HG02870 (cell line): ENCODE data around the gene UBA1.

ENCODE experiments used
- ATAC-seq: cut with Tn5 transposase; IDR thresholded peaks from one replicate; pipeline ENCODE4 v1.9.1; 2021; ENCODE audit warnings: mild to moderate bottlenecking, moderate library complexity; ENCODE audit not compliant: unreplicated experiment

Gene UBA1

DNA sequence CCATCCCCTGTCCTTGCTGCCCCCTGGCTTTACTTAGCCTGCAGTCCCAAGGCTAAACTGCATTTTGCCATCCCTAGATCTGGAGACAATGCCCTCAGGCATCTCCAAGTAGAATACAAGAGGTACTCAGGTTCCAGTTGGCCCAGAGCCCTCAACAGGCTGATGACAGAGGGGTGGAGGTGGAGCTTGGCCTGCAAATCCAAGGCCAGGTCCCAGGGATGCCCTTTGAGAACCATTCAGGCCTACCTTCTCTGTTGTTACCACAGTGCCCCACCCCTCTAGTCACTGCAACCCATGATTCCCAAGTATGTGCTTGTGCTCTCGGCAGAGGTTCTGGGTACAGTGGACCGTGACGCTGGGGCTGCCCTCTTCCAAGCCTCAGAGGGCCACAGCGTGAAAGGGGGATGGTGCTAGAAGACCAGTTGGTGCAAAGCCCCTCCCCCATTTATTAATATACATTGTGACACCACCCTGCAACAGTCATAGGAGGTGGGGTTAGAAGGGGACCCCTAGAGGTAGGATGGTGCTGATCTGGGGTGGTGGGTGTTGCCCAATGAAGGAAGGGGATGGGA lies 6.4 kb upstream of the UBA1 start:
- no peak for ATAC-seq

DNA sequence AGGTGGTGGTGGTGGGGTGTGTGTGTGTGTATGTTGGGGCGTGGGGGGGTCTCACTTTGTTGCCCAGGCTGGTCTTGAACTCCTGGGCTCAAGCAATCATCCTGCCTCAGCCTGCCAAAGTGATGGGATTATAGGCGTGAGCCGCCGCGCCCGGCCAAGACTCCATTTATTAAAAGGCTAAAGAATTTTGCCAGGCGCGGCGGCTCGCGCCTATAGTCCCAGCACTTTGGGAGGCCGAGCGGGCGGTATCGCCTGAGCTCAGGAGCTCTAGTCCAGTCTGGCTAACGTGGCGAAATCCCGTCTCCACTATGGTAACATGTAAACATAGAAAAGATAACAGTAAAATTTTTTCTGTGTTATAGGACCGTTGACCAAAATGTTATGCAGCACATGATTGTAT lies 3.7 kb upstream of the UBA1 start:
- no peak for ATAC-seq

DNA sequence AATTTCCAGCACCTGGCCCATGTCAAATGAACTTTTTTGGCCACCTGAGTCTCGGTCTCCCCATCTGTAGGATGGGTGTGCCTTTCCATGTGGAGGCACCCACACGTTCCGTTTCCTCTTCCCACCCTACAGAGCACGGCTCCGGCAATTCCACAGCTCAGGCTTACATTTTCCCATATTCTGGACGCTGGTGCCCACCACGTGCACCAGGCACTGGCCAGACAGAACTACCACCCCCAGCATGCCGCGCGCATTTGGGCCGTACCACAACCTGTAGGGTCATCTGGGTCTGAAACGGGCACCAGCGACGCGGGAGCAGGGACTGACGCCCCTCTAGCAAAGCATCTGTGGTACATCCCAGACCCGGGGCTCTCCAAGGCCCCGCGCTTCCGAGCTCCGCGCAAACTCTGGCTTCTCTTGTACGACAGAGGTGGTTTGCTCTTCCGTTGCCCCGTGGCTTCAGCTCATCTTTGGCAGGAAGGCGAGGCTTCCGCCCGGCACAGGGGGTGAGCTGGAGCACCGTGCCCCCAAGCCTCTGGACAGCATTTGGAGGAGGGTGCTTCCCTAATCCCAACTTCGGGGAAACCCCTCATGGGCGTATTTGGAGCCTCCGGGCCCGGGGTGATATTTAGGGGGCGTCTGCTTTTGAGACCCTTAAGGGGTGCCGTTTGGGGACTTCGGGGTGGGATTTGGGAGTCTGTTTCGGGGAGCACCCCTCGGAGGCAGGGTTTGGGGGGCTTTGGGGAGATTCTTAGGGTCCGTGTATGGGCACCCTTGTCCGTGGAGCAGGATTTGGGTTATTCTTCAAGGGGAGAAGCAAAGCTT lies 3.0 kb upstream of the UBA1 start:
- ATAC-seq: peak; percentile 43

DNA sequence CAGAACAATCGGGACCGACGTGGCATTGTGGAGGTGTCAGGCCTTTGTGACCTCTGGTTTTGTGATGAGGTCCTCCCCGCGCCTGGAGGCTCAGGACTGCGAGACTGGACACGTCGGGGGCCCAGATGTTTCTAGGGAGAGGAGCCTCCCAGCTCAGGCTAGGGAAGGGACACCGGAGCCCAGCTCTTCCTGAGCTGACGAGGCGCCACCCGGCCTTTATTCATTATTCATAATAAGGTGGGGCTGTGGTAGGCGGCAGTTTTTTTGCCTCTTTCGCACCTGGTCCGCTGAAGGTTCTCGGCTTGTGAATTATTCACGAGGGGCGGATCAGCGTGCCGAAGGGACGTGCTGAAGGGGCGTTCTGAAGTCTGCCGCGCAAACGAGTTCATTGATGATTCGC lies 2.3 kb upstream of the UBA1 start:
- ATAC-seq: no peak

DNA sequence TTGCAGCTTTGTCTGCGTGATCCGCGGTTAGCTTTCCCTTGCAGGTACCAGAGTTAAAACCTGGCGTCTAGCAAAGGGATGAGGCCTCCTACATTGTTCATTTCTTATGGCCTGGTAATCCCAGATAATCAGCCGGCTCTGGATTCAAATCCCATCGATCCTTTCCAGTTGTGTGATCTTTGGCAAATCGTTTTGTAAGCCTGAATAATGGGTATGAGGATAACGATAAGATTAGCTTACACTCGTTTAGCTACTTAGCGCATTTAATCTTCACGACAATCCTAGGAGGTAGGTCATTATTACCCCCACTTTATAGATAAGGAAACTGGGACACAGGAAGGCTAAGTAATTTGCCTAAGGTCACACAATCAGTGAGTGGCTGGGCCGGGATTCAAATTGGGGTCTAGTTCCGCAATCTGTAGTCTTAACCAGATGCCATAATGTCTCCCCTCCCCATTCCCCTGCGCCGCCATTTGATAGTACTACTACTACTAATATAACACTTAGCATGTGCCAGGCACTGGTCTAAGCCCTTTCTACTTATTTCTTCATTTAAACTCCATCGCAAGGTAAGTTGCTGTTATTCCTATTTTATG lies 1.7 kb upstream of the UBA1 start:
- no peak for ATAC-seq

DNA sequence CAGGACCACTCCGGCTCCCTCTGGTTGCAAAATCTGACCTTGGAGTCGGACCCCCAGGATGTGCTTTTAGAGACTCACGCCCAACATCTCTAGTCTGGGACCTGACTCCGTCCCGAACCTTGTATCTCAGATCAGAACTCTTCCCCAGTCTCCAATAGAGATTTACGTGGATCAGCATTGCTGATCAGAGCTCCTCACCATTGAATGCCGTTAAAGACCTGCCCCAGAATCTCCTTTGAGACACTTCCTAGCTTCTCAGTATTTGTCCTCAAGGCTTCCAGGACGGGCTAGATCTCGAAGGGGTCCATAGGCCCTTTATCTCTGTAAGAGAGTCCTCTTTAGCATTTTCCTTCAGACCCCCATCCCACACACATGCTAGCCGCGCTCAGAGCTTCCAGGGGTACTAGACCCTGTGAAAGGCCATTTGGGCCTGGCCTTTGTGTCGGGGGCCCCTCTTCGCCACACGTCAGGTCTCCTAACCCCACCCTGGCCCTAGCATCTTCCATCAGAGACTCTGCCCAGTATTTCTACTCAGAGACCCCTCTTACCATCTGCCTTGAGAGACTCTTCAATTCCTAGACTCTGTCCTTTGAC lies 662 bp downstream of the UBA1 start:
- ATAC-seq: no peak

DNA sequence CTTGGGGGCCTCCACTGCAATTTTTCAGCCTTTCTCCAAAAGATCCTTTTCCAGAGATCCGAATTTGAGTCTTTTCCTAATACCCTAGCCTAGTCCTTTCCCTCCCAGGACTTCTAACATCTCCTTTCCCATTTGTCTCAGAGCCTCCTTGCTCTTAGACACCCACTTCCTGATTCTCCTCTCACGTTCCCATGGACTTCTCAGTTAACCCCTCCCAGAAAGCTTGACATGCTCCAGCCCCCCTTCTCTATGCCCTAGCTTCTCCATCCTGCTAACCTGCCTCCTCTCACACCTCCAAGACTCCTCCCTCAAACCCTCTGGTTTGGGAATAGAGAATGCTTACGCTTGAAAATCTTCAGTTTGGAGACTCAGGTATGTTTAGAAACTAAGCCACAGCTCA lies 2.5 kb downstream of the UBA1 start:
- no peak for ATAC-seq

DNA sequence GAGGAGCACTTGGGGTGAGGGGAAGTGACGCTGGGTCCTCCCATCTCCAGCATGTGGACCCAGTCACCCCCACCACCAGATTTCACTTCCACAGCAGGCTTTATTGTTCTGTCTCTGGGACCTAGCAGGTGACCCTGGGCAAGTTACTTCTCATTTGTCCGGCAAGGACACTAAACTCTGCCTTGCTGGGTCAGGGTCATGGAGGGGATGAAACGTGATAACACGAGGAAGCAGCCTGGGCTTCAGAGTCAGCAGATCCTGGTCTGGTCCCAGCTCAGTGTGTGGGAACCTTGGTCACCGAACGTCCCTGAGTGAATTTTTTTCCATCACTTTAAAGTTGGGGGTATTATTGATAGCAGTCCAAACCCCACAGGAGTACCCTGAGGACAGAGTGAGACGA lies 3.9 kb downstream of the UBA1 start:
- ATAC-seq: no peak

DNA sequence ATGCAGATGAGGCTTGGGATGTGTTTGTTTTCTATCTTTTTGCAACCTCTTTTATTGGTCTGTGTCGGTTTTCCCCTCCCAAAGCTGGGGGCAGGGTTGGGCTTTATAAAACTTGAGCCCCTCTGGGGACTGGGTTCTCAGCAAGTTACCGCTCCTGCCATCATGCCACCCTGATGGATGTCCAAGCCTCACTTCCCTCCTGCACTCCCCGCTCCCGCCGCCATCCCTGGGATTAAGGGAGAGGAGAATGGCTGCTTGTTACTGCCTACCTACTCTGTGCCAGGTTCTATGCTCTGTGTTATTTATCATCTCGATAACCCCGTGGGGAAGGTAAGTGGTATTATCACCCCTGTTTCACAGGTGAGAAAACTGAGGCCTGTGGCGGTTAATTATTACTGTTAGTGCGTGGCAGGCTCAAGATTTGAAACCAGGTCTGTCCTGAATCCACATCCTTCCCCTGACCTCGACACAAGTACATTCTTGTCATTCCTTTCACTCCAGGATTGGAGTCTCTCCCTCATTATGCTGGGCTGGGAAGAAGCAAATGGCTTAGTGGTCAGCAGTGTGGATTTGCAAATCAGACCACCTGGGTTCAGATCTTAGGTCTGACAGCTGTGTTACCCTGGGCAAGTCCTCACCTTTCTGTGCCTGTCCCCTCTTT lies 4.5 kb downstream of the UBA1 start:
- ATAC-seq: no peak

DNA sequence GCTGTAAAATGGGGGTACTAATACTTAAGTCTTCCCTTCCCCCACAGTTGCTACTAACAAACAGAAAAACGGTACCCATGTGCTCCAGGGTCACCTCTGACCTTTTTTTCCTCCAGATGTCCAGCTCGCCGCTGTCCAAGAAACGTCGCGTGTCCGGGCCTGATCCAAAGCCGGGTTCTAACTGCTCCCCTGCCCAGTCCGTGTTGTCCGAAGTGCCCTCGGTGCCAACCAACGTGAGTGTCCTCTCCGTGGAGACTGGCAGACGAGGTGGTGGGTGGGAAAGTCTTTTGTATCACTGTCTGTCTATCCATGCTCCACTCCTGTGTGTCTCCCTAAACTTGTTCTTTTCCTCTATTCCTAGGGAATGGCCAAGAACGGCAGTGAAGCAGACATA lies 5.1 kb downstream of the UBA1 start:
- ATAC-seq: no peak

DNA sequence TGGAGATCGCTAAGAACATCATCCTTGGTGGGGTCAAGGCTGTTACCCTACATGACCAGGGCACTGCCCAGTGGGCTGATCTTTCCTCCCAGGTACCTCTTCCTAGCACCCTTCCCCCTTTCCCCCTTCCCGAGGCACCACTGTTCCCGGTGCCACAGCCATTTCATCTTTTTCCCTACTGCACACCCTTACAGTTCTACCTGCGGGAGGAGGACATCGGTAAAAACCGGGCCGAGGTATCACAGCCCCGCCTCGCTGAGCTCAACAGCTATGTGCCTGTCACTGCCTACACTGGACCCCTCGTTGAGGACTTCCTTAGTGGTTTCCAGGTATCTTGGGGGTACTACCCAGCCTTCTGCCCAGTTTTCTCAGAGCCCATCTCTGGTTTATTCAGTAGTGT lies 5.7 kb downstream of the UBA1 start:
- ATAC-seq: no peak

DNA sequence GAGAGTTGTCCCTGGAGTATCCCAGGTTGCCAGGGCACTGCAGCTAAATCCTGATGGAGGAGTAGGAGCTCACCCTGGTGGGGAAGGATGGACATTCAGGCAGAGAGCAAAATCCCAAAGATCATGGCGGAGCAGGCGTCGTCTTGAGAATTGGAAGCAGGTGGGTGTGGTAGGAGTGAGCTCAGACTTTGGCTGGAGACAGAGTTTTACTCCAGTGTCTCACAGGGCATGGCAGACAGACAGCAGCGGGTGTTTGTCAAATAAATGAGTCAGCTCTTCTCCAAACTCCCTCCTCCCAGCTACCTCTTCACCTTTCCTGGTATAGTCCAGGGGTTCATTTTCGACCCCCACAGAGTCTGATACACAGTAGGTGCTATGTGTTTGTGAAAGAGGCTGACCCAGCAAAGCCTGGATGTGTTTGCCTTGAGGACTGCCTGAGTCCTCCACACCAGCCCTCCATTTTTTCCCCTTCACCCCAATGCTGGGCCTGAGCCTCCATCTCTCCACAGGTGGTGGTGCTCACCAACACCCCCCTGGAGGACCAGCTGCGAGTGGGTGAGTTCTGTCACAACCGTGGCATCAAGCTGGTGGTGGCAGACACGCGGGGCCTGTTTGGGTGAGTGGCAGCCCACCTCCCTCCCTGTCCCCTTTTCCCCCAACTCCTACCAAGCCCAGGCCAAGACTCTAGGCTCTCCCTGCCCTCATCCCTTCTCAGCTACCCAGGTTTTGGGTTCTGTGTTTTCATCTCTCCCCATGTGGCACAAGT lies 6.9 kb downstream of the UBA1 start:
- ATAC-seq: no peak

DNA sequence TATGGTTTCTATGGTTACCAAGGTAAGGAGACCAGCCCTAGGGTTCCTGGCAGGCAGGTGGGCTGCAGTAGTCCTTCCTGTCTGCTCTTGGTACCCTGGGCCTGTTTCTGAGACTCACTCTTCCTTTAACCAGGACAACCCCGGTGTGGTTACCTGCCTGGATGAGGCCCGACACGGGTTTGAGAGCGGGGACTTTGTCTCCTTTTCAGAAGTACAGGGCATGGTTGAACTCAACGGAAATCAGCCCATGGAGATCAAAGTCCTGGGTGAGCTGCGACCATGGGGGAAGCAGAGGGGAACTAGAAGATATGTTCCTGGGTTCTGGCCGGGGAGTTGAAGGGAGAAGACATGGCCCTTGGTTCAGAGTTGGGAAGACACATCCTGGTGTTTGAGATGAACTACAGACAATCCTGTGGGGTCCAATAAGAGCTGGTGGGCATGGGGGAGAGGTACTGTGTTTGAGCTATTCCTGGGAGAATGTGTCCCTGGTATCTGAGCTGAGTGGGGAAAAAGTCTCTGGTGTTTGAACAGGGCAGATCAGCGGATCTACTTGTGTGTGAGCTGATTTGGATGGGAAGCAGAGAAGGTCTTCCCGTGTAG lies 7.8 kb downstream of the UBA1 start:
- no peak for ATAC-seq

DNA sequence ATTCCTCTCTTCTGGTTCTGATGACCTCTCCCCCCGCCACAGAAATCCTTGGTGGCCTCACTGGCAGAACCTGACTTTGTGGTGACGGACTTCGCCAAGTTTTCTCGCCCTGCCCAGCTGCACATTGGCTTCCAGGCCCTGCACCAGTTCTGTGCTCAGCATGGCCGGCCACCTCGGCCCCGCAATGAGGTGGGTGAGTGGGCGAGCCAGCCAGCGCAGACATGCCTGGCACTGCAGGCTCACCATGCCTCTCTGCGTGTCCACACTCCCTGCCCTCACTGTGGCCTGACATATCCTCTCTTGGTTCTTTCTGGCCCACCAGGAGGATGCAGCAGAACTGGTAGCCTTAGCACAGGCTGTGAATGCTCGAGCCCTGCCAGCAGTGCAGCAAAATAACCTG lies 8.7 kb downstream of the UBA1 start:
- no peak for ATAC-seq

DNA sequence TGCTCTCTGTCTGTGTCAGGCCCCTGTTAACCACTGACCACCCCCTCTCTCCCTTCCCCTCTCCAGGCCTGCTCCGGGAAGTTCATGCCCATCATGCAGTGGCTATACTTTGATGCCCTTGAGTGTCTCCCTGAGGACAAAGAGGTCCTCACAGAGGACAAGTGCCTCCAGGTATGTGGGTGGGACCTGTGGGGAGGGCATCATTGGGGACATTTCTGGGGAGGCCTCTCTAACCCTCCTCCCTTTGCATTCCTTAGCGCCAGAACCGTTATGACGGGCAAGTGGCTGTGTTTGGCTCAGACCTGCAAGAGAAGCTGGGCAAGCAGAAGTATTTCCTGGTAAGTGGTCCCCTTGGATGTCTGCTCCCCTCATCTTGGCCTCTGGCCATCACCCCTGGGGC lies 9.2 kb downstream of the UBA1 start:
- no peak for ATAC-seq

DNA sequence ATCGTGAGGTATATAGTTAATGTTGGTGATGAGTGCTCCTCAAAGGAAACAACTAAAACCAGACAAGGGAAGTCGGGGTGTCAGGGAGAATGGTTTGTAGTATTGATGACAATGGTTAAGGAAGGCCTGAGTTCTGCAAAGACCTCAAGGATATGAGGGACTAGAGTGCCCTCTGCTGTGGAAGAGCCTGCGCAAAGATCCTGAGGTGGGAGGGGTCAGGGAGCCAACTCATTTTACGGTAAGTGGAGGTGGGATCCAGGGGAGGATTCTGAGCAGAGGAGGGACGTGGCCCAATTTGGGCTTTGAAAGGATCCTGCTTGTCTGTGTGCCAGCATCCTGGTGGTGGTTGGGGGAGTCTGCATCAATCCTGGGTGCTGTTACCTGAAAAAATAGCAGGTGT lies 11.3 kb downstream of the UBA1 start:
- no peak for ATAC-seq

DNA sequence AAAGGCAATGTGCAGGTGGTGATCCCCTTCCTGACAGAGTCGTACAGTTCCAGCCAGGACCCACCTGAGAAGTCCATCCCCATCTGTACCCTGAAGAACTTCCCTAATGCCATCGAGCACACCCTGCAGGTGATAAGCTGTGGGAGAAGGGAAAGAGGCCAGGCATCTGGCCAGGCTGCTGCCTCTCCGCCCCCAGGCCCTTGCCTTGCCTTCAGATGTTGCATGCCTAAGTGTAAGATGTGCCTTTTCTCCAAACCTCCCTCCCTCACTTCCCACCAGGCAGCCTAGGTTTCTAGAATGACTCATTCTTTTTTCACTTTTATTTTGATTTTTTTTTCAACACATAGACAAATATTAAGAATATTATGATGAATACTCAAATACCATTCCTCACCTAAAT lies 12.7 kb downstream of the UBA1 start:
- ATAC-seq: no peak

DNA sequence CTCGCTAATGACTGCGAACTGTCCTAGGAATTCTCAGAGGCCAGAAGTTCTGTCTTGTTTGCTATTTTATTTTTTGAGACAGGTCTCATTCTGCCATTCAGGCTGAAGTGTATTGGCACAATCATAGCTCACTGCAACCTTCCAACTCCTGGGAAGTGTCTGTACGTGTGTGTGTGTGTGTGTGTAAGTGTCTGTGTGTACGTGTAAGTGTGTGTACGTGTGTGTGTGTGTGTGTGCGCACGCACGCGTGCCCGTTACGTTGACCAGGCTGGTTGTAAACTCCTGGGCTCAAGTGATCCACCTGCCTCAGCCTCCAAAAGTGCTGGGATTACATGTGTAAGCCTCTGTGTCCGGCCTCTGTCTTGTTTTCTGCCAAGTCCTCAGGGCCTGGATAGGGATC lies 14.5 kb downstream of the UBA1 start:
- ATAC-seq: no peak

DNA sequence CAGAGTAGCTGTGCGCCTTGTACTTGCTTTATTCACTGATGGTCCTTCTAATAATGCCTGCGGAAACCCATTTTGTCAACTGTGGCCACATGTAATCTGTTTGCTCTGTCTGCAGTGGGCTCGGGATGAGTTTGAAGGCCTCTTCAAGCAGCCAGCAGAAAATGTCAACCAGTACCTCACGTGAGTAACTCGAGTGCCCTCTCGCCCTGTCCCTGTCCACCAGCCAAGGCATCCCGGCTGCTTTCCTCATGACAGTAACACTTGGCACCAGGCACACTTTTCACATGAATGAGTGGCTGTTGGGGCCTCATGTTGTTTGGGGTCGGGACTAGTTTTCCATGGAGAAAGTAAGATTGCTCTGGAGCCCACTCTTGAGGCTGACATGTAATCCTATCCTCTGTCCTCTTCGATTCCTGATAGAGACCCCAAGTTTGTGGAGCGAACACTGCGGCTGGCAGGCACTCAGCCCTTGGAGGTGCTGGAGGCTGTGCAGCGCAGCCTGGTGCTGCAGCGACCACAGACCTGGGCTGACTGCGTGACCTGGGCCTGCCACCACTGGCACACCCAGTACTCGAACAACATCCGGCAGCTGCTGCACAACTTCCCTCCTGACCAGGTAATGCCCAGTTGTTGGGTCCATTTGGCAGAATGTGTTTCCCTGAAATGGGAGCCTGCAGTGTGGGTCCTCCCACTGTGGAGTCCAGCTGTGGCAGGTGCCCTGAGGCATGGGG lies 16.0 kb downstream of the UBA1 start:
- no peak for ATAC-seq
